Measurements from ENCODE around the gene APOC3. TPM values are rescaled to one million over a fixed set of nuclear protein-coding genes. Genes with fewer than 3 reads are reported as not detected.

Gene APOC3
- total RNA-seq, 1 donor from 2014 or later = not detected

DNA sequence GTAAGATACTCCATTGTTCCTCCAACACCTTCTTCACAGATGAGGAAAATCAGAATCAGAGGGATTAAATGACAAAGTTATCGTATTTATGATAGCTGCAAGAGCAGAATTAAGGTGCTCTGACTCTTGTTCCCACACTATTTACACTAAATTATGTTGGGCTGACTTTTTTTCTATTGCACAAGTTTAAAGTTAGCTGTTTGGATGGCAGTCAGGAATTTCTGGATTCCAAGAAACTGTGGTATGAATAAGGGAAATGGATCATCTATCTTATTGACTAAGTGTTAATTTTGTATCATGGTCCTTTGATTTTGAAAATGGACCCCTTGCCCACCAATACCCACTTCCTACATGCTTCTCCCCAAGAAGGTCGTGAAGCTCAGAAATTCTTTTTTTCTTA lies 27.6 kb downstream of the APOC3 start:
- DNase-seq (ENCODE audit: low spot score in 2 of 2, unreplicated experiment in 2 of 2) = no peak
- Mint-ChIP-seq H3K27me3 (ENCODE audit: low read depth) (no peaks in the 10 kb centered on the region), H3K9me3 (no peaks in the 10 kb centered on the region), H3K4me1 (peaks cover 5% of the 10 kb centered on the region), H3K27ac (no peak overlapping the region), H3K4me3 (no peak overlapping the region), H3K36me3 (peaks cover 60% of the 10 kb centered on the region)
- TF ChIP-seq, protein P1, sequence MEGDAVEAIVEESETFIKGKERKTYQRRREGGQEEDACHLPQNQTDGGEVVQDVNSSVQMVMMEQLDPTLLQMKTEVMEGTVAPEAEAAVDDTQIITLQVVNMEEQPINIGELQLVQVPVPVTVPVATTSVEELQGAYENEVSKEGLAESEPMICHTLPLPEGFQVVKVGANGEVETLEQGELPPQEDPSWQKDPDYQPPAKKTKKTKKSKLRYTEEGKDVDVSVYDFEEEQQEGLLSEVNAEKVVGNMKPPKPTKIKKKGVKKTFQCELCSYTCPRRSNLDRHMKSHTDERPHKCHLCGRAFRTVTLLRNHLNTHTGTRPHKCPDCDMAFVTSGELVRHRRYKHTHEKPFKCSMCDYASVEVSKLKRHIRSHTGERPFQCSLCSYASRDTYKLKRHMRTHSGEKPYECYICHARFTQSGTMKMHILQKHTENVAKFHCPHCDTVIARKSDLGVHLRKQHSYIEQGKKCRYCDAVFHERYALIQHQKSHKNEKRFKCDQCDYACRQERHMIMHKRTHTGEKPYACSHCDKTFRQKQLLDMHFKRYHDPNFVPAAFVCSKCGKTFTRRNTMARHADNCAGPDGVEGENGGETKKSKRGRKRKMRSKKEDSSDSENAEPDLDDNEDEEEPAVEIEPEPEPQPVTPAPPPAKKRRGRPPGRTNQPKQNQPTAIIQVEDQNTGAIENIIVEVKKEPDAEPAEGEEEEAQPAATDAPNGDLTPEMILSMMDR (IDR thresholded peaks at IDR 0.05; ENCODE audit: unreplicated experiment) = no peak

DNA sequence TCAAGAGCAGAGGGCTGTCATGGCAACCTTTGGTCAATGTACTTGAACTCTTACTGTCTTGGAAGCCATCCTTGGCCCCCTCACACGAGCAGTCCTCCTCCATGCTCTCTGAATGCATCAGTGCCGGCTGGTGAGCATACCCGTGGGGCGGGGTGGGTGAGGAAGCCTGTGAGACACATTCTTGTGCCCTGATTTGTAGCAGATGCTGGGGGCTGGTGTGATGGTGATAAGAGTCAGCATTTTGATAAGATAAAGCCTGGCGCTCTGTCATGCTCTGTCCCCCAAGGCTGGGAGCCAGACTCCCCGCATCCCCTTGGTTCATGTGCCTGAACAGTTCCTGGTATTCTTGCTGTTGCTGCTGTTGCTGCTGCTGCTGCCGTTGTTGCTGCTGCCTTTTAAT lies 28.2 kb downstream of the APOC3 start:
- Mint-ChIP-seq H3K27ac (no peak overlapping the region), H3K27me3 (ENCODE audit: low read depth) (no peaks in the 10 kb centered on the region), H3K9me3 (no peaks in the 10 kb centered on the region), H3K36me3 (peaks cover 61% of the 10 kb centered on the region), H3K4me1 (no peaks in the 10 kb centered on the region), H3K4me3 (no peak overlapping the region)
- no peak for DNase-seq (ENCODE audit: low spot score in 2 of 2, unreplicated experiment in 2 of 2)
- TF ChIP-seq, protein P1 (IDR thresholded peaks at IDR 0.05; ENCODE audit: unreplicated experiment) = no peak

DNA sequence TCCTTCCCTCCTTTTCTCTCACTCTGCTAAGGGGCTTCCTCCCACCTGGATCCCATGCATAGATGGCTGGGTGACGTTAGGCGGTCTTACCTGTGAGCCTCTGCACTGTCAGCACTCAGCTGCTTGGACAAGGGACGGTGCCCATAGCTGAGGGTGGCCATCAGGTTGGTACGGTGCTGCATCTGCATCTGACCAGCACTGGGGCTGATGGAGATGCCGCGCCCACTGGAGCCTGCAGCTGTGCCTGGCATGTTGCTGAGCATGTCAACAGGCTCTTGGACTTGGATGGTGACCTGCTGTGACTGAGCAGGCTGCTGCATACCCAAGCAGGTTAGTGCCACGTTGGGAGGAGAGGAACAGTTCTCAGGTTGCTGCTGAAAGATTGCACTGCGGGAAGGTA lies 29.5 kb downstream of the APOC3 start:
- no peaks in the 10 kb centered on the region for H3K9me3 Mint-ChIP-seq
- no peak overlapping the region for H3K27ac Mint-ChIP-seq
- no peak for DNase-seq (ENCODE audit: low spot score in 2 of 2, unreplicated experiment in 2 of 2)
- TF ChIP-seq, protein P1 (IDR thresholded peaks at IDR 0.05; ENCODE audit: unreplicated experiment) = no peak
- H3K4me3 Mint-ChIP-seq = no peak overlapping the region
- H3K36me3 Mint-ChIP-seq = peaks cover 65% of the 10 kb centered on the region
- H3K4me1 Mint-ChIP-seq = no peaks in the 10 kb centered on the region
- no peaks in the 10 kb centered on the region for H3K27me3 Mint-ChIP-seq (ENCODE audit: low read depth)

DNA sequence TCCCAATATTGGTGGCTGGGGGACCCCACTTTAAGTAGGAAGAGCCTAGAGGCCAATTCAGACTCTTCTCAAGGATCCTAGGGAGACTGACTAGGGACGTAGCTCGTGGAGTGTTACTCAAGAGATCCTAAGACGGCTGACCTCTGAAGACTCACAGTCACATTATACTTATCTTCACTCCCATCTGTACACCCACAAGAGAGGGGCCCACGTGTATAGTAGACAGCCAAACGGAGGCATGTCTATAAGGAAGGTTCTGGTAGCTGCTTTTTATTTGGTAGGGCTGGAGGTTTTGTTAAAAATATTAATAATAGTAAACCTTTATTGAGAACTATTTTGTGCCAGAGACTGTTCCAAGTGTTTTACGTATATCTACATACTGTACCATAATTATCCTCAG lies 30.6 kb downstream of the APOC3 start:
- Mint-ChIP-seq H3K4me3 (no peak overlapping the region), H3K36me3 (peaks cover 63% of the 10 kb centered on the region), H3K9me3 (no peaks in the 10 kb centered on the region), H3K4me1 (no peaks in the 10 kb centered on the region), H3K27ac (no peak overlapping the region), H3K27me3 (ENCODE audit: low read depth) (no peaks in the 10 kb centered on the region)
- no peak for DNase-seq (ENCODE audit: low spot score in 2 of 2, unreplicated experiment in 2 of 2)
- TF ChIP-seq, protein P1 (IDR thresholded peaks at IDR 0.05; ENCODE audit: unreplicated experiment) = no peak

DNA sequence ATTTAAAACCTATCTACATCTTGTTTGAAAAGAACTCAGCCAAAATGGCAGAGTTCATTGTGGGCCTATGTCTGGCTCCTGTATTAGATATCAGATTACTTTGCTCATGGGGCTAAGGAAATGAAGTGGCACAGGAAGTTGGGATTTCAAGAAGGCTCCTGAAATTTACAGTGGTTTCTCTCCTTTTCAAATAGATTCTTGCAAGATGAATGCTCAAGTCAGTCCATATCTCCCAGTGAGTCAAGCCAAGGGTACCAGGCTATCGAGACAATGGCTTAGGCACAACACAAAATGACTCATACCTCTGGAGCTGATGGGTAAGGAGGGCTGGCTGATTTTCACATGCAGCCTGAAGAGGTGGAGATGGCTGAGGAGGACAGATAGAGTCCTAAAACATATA lies 31.8 kb downstream of the APOC3 start:
- DNase-seq (ENCODE audit: low spot score in 2 of 2, unreplicated experiment in 2 of 2) = no peak

More for the DNA sequence above, 31.8 kb downstream of the APOC3 start:
- H3K27me3 Mint-ChIP-seq (ENCODE audit: low read depth) = no peaks in the 10 kb centered on the region
- no peaks in the 10 kb centered on the region for H3K4me1 Mint-ChIP-seq
- TF ChIP-seq, protein P1 (IDR thresholded peaks at IDR 0.05; ENCODE audit: unreplicated experiment) = no peak
- no peak overlapping the region for H3K4me3 Mint-ChIP-seq
- peaks cover 60% of the 10 kb centered on the region for H3K36me3 Mint-ChIP-seq
- no peaks in the 10 kb centered on the region for H3K9me3 Mint-ChIP-seq
- no peak overlapping the region for H3K27ac Mint-ChIP-seq

Measured in mesothelial cell of epicardium (in vitro differentiated cells).